Right atrium auricular region (tissue), 2 donors: Measurements from ENCODE around the gene PLEKHA7. TPM values are rescaled to one million over a fixed set of nuclear protein-coding genes. Genes with fewer than 3 reads are reported as not detected.

ENCODE experiments used
- DNase-seq: peaks from one replicate; pipeline ENCODE4 v3.0.0-alpha.2; 2019; ENCODE audit warnings: low spot score
- H3K27ac ChIP-seq, 2 donors: fragments of 200-600 bp; sonication (generic); 1 replicate in 1 of 2; 2 replicates in 1 of 2; pipeline ENCODE4 v1.5.1; 2016 to 2019
- H3K27me3 ChIP-seq, 2 donors: fragments of 200-600 bp; sonication (generic); one replicate each; pipeline versions ENCODE4 v1.5.1 to v1.6.0; 2017 to 2019
- H3K36me3 ChIP-seq: fragments of 200-600 bp; sonication (generic); one replicate; pipeline ENCODE4 v1.5.1; 2016
- H3K4me1 ChIP-seq, 2 donors: fragments of 200-600 bp; sonication (generic); one replicate each; pipeline versions ENCODE4 v1.5.1 to v1.6.0; 2017 to 2019
- H3K4me3 ChIP-seq, 2 donors: fragments of 200-600 bp; sonication (generic); 1 replicate in 1 of 2; 2 replicates in 1 of 2; pipeline ENCODE4 v1.5.1; 2017 to 2019; ENCODE audit warnings: mild to moderate bottlenecking in 1 of 2, moderate library complexity in 1 of 2
- H3K9me3 ChIP-seq, 2 donors: fragments of 200-600 bp; sonication (generic); one replicate each; pipeline ENCODE4 v1.5.1; 2019
- total RNA-seq, 2 donors: library from RNA; depleted of rRNA; stranded (reverse); fragments of >200 nt; gene quantifications; one replicate each; pipeline ENCODE4 v1.1.0, GENCODE V29; 2016
- TF ChIP-seq, protein P1 (sequence below), 2 donors: fragments of 200-600 bp; sonication (generic); IDR thresholded peaks; one replicate each; pipeline ENCODE4 v1.5.1; 2019; ENCODE audit warnings: antibody characterized with exemption in 2 of 2

PLEKHA7 gene
- total RNA-seq, 2 donors from 2014 or later: 18.8 to 24.6 TPM

DNA sequence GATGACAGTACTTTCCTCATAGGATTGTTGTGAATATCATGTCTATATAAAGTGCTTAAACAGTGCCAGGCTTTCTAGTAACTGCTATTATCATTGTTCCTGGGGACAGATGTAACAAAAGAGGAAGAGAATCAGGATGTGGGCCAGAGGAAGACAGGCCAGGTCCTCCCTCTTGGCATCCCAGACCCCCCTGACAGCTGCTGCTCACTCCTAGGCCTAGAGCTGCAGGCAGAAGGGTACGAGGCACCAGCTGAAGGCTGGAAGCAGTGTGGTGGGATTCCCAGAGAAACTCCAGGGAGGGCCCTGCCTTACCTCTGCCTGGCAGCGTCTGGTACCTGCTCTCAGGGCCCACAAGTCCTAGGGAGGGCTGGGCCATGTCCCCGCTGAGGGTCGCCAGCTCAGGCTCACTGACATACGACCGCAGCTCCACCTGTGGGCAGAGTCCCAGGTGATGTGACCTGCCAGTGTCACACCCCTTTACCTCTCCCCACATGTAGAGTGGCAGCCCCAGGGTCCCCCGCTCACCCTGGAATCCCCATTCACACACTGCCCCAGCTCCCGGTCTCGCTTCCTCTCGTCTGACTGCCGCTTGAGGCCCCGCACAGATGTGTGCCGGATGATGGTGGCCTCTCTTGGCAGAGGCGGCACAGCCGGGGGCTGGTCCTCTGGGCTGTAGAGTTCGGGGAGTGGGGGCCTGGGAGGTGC is 223.6 kb downstream of the PLEKHA7 start:
- DNase-seq: no peak
- Histone ChIP-seq H3K9me3 (no peaks in the 10 kb centered on the region), H3K27ac (peak overlapping the region; percentile 56 to 65), H3K27me3 (no peaks in the 10 kb centered on the region), H3K4me3 (no peak overlapping the region), H3K36me3 (no peaks in the 10 kb centered on the region), H3K4me1 (peaks cover 0 to 66% of the 10 kb centered on the region in 2 donors)
- TF ChIP-seq, protein P1, sequence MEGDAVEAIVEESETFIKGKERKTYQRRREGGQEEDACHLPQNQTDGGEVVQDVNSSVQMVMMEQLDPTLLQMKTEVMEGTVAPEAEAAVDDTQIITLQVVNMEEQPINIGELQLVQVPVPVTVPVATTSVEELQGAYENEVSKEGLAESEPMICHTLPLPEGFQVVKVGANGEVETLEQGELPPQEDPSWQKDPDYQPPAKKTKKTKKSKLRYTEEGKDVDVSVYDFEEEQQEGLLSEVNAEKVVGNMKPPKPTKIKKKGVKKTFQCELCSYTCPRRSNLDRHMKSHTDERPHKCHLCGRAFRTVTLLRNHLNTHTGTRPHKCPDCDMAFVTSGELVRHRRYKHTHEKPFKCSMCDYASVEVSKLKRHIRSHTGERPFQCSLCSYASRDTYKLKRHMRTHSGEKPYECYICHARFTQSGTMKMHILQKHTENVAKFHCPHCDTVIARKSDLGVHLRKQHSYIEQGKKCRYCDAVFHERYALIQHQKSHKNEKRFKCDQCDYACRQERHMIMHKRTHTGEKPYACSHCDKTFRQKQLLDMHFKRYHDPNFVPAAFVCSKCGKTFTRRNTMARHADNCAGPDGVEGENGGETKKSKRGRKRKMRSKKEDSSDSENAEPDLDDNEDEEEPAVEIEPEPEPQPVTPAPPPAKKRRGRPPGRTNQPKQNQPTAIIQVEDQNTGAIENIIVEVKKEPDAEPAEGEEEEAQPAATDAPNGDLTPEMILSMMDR (IDR thresholded peaks at IDR 0.05): no peak

DNA sequence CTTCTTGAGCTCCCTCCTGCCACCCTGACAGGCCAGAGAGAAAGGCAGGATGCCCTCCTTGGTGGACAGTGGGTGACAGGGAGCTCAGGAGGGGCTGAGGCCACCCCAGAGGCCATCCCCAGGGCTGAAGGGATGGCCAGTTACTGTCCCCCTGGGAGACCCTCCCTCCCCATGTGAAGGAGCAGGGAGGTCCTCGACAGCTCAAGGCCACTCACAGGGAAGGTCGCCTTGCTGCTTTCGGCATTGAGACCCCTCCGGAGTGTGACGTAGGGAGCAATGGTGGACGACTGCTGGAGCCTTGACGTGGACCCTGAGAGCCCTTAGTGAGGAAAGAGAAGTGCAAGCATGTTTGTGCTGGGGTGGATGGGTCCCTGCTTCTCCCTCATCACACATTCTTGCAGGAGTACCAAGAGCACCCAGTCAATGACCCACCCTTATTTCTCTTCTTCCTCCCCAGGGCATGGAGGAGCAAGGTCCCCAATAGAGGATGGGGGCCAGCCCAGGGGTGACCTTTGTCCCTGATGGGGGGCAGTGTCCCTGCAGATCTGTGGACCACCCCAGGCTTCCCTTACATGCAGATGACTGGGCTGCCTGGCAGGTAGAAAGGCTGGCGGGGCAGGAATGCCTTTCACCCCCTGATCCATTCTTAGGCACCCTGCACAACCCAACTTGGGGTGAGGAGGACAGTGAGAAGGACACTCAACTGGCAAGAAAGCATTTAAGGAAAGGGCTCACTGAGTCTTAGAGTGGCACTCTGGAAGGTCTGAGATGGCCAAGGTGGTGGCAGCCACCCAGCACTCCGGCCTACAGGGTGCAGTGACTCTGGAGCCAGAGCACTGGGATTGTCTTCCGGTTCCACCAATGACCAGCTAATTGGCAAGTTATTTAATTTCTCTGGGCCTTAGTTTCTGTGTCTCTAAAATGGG is 224.4 kb downstream of the PLEKHA7 start:
- TF ChIP-seq, protein P1 (IDR thresholded peaks at IDR 0.05): no peak
- Histone ChIP-seq H3K4me1 (peaks cover 0 to 73% of the 10 kb centered on the region in 2 donors), H3K4me3 (no peak overlapping the region)

DNA sequence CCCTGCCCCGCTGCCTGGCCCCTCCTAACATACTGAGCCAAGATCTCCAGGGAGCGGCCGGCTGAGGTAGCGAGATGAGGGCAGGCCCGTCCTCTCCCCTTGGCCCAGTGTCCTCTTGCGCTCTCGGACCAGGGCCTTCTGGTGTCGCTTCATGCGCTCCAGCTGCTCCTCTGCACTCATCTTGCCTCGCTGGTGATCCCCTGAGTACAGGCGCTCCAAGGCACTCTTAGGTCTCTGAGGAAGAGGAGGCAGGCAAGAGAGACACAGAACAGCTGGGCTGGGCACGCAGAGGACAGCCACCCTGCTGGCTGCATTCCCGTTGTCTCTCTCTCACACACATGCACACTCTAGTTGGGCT is 225.2 kb downstream of the PLEKHA7 start:
- Histone ChIP-seq H3K36me3 (no peaks in the 10 kb centered on the region), H3K9me3 (no peaks in the 10 kb centered on the region), H3K4me1 (peaks cover 0 to 81% of the 10 kb centered on the region in 2 donors), H3K27me3 (no peaks in the 10 kb centered on the region), H3K4me3 (no peak overlapping the region), H3K27ac (no peak overlapping the region)
- no peak for DNase-seq
- TF ChIP-seq, protein P1 (IDR thresholded peaks at IDR 0.05): no peak

More for the DNA sequence above, 224.4 kb downstream of the PLEKHA7 start:
- no peak overlapping the region for H3K27ac ChIP-seq
- H3K36me3 ChIP-seq: no peaks in the 10 kb centered on the region
- H3K27me3 ChIP-seq: no peaks in the 10 kb centered on the region
- H3K9me3 ChIP-seq: no peaks in the 10 kb centered on the region
- DNase-seq: no peak

DNA sequence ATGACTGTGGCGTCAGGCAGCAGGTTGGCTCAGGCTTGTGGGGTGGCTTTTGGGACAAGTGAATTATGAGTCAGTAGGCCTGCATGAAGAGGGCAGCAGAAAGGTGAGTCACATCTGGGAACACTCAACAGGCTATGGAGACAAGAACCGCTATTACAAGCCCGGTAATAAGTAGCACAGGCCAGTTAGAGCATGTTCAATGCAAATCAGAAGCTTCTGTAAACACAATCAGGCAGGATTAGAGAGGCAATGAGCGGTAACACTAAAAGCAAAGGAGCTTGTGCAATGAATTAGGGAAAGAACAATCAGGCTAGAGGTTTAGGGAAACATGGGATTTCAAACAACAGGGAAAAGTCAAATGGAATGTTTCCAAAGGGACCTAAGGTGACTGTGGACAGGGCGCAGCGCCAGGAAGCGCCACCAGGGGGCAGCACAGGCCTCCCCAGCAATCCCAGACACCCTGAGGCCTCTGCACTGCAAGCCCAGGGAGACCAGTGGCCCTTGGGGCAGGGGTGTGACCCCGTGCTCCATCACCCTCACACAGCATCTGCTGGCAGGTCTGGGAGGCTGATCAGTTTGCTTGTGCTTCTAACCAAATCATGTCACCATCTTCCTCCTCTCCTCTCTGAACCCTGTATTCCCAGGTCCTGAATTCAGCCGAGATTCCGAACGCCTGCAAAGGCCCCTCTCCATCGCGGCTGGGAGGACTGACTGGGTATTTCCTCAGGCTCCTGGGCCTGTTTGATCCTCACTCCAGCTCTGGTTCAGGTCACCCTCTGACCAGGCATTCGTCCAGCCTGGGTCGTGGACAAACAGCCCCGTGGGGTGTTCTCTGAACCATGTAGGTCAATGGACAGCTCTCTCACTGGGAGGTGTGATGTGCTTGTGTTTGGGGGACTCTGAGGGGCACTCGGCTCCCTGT is 225.8 kb downstream of the PLEKHA7 start:
- Histone ChIP-seq H3K9me3 (no peaks in the 10 kb centered on the region), H3K27ac (no peak overlapping the region), H3K36me3 (no peaks in the 10 kb centered on the region), H3K4me1 (peaks cover 0 to 82% of the 10 kb centered on the region in 2 donors), H3K27me3 (no peaks in the 10 kb centered on the region), H3K4me3 (no peak overlapping the region)
- DNase-seq: no peak
- TF ChIP-seq, protein P1 (IDR thresholded peaks at IDR 0.05): peak; percentile 95 to 98

DNA sequence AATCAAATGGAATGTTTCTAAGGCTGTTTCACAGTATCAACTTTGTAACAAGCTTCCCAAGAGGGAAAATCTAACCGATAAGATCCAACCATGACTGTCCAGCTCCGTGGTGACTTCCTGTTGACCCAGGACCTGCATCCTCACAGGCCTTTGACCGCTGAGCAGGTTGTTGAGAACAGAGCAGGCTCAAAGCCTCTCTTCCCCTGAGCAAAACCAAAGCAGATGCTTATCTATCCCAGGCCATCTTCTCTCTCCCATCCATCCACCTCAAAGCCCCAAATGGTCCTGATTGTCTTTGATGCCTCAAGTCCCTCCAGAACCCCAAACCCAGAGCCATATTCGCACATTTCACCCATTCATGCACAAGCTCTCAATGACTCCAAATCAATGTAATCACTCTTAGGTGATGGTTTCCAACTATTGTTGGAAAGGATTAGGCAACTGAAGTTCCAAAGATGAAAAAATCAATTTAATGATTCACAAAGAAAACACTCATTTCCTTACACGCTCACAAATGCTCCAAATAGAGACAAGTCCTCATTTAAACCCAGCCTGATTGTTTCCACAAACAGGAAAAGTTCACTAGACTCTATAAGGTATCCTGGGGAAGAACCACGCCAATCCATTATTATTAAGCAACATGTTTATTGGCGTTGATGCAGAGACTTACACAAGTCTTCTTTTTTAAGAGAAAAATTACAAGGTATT is 227.0 kb downstream of the PLEKHA7 start:
- H3K27ac ChIP-seq: peak overlapping the region in 1 of 2 donors; percentile 12
- no peaks in the 10 kb centered on the region for H3K9me3 ChIP-seq
- H3K4me1 ChIP-seq: peaks cover 0 to 76% of the 10 kb centered on the region in 2 donors
- H3K27me3 ChIP-seq: no peaks in the 10 kb centered on the region
- TF ChIP-seq, protein P1 (IDR thresholded peaks at IDR 0.05): no peak
- no peaks in the 10 kb centered on the region for H3K36me3 ChIP-seq
- DNase-seq: no peak
- H3K4me3 ChIP-seq: no peak overlapping the region
